Ascending aorta (tissue), 2 donors: ENCODE results near the gene AIG1. TPM values are rescaled to one million over a fixed set of nuclear protein-coding genes. Genes with fewer than 3 reads are reported as not detected.
"Not testable (repeated sequence)": the region's sequence is repeated elsewhere in the genome, so short reads cannot be mapped to it uniquely, and the experiment has no call there.

Experiments used
- DNase-seq, 2 donors: peaks; one replicate each; pipeline ENCODE4 v3.0.0-alpha.2; 2019; ENCODE audit warnings: low spot score in 2 of 2
- H3K27ac ChIP-seq, 2 donors: fragments of 200-600 bp; sonication (generic); one replicate each; pipeline ENCODE4 v1.5.1; 2016 to 2017; ENCODE audit warnings: mild to moderate bottlenecking in 1 of 2
- H3K27me3 ChIP-seq: fragments of 200-600 bp; sonication (generic); one replicate; pipeline ENCODE4 v1.5.1; 2017
- H3K36me3 ChIP-seq, 2 donors: fragments of 200-600 bp; sonication (generic); one replicate each; pipeline ENCODE4 v1.5.1; 2016
- H3K4me1 ChIP-seq, 2 donors: fragments of 200-600 bp; sonication (generic); one replicate each; pipeline ENCODE4 v1.5.1; 2016 to 2017; ENCODE audit warnings: mild to moderate bottlenecking in 1 of 2
- H3K4me3 ChIP-seq, 2 donors: fragments of 200-600 bp; sonication (generic); one replicate each; pipeline ENCODE4 v1.5.1; 2016 to 2017; ENCODE audit warnings: mild to moderate bottlenecking in 1 of 2
- H3K9me3 ChIP-seq, 2 donors: fragments of 200-600 bp; sonication (generic); one replicate each; pipeline ENCODE4 v1.5.1; 2016
- intact Hi-C: fragments of 100-400 bp; cut with DNase I; formaldehyde crosslinking; loops from one replicate; pipeline ENCODE4 v1.15.1; 2023
- total RNA-seq: library from RNA; depleted of rRNA; stranded (reverse); fragments of >200 nt; gene quantifications from one replicate; pipeline ENCODE4 v1.1.0, GENCODE V29; 2016
- TF ChIP-seq, protein P1 (sequence below), 3 experiments: fragments of 200-600 bp in 2 of 3; fragments of 450-650 bp in 1 of 3; sonication (generic) in 2 of 3; IDR thresholded peaks; one replicate each; pipeline ENCODE4 v1.5.1; 2016 to 2019; ENCODE audit warnings: antibody characterized with exemption in 3 of 3, mild to moderate bottlenecking in 1 of 3, moderate library complexity in 1 of 3

Gene AIG1
- total RNA-seq, 1 donor from 2014 or later, result 5.3 TPM

DNA sequence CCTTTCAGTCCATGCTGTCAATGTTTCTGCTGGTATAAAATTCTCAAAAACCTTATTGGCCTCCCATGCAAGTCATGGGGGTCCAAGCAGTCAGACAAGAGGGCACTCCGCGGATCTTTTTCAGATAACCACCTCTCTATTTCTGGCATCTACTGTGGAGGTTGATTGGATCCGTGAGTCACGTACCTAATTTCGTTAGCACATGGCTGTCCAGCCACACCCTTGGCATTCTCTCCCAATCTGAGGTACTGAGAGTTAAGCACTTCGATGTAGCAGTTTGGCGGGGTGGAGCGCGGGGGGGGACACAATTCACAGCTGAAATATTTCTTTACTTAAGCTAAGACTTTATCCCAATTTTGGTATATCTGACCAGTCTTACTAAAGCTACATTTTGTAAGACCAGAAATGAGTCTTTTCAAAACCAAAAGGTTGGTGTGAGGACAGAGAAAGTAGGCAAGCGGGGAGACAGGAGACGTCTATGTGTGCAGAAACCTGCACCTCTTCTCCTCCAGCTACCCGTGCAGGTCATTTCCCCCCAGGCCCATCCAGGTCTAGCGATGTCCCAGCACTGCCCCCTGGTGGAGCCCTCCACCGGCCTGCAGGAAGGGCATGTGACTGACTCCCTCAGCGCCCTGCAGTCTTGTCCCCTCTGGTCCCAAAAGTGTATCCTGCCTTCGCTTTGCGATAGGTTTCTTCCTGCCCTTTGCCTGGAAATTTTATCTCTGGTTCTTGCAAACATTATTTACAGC lies 276.7 kb downstream of the AIG1 start:
- intact Hi-C loops, result no loop called here
- peaks cover 0 to 6% of the 10 kb centered on the region in 2 donors for H3K36me3 ChIP-seq
- no peak overlapping the region for H3K27ac ChIP-seq
- H3K4me3 ChIP-seq, result no peak overlapping the region
- DNase-seq, result no peak
- TF ChIP-seq, protein P1, sequence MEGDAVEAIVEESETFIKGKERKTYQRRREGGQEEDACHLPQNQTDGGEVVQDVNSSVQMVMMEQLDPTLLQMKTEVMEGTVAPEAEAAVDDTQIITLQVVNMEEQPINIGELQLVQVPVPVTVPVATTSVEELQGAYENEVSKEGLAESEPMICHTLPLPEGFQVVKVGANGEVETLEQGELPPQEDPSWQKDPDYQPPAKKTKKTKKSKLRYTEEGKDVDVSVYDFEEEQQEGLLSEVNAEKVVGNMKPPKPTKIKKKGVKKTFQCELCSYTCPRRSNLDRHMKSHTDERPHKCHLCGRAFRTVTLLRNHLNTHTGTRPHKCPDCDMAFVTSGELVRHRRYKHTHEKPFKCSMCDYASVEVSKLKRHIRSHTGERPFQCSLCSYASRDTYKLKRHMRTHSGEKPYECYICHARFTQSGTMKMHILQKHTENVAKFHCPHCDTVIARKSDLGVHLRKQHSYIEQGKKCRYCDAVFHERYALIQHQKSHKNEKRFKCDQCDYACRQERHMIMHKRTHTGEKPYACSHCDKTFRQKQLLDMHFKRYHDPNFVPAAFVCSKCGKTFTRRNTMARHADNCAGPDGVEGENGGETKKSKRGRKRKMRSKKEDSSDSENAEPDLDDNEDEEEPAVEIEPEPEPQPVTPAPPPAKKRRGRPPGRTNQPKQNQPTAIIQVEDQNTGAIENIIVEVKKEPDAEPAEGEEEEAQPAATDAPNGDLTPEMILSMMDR (IDR thresholded peaks at IDR 0.05), result peak in 1 of 3 experiments; percentile 27
- no peaks in the 10 kb centered on the region for H3K9me3 ChIP-seq
- no peaks in the 10 kb centered on the region for H3K27me3 ChIP-seq
- H3K4me1 ChIP-seq, result no peaks in the 10 kb centered on the region

DNA sequence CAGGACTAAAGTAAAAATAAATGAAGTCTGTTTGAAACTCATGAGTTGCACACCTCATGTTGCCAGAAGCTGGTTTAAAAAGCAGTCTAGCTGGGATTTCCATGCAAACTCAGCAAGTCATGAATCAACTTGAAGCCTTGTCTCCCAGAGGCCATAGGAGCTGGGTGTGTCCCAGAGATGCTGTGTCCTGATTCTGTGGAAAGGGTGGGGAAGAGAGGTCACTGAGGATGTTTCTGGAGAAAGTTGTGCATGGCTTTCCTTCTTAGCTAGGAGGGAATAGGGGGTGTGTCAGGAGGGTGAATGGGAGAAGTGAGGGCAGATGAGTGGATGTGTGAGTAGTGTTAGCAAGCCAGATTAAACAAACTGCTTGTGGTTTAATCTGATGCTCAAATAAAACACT lies 278.5 kb downstream of the AIG1 start:
- Histone ChIP-seq H3K36me3 (no peaks in the 10 kb centered on the region), H3K27me3 (no peaks in the 10 kb centered on the region), H3K9me3 (no peaks in the 10 kb centered on the region), H3K4me3 (no peak overlapping the region), H3K27ac (no peak overlapping the region), H3K4me1 (no peaks in the 10 kb centered on the region)
- TF ChIP-seq, protein P1 (IDR thresholded peaks at IDR 0.05), result no peak
- DNase-seq, result no peak
- intact Hi-C loops, result no loop called here

DNA sequence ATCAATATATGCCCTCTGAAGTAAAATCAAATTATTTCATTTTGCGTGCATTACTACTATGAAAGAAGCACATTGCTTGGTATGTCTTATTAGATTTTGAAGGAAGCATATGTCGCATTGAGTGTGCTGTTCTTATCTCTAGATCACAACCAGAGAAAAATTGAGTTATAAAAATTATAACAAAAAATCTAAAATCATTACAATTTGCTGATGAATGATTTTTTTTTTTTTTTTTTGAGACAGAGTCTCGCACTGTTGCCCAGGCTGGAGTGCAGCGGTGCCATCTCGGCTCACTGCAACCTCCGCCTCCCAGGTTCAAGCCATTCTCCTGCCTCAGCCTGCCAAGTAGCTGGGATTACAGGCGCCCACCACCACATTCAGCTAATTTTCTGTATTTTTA lies 284.8 kb downstream of the AIG1 start:
- H3K9me3 ChIP-seq, result peaks cover 0 to 12% of the 10 kb centered on the region in 2 donors
- intact Hi-C loops, result loop anchor here (5.0 kb wide), 1 partner anchor 52 kb away; no protein-coding TSS in a partner anchor
- not testable (repeated sequence) for DNase-seq, H3K27me3 ChIP-seq, H3K36me3 ChIP-seq, H3K4me1 ChIP-seq, H3K4me3 ChIP-seq, H3K27ac ChIP-seq

DNA sequence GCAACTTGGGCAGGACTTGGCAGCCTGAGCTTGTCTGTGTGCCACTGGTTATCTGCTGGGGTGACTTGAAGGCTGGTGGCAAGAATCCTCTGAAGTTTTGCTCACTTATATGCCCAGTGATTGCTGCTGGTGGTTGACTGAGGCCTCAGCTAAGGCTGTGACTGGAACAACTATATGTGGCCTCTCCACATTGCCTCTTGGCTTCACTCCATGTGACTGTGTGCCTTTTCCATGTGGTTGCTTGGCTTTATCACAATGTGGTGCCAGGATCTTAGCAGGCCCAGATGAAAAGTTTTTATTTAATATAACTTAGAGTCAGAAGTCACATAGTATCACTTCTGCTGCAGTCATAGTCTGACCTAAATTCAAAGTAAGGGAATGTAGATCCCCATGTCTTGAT lies 285.3 kb downstream of the AIG1 start:
- Histone ChIP-seq H3K9me3 (peaks cover 0 to 14% of the 10 kb centered on the region in 2 donors), H3K4me1 (no peaks in the 10 kb centered on the region), H3K27me3 (no peaks in the 10 kb centered on the region), H3K4me3 (no peak overlapping the region), H3K27ac (no peak overlapping the region), H3K36me3 (no peaks in the 10 kb centered on the region)
- intact Hi-C loops, result loop anchor here (5.0 kb wide), 1 partner anchor 51 kb away; no protein-coding TSS in a partner anchor
- TF ChIP-seq, protein P1 (IDR thresholded peaks at IDR 0.05), result no peak
- DNase-seq, result no peak

DNA sequence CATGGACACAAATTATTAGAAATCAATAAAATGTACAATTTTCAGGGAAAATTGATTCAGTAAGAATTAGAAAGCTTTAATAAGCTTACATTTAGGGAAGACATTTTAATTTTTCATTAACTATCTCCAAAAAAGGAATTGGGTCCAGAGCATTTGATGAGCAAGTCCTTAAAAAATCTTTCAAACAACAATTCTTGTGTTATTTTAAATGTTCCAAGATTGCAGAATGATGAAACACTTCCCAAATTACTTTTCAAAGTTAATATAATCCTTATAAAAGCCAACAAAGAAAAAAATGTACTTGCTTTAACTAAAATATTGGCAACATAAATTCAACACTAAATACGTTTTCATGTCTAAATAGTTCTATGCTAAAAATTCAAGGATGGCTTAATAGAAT lies 287.8 kb downstream of the AIG1 start:
- no peak for DNase-seq
- Histone ChIP-seq H3K4me3 (no peak overlapping the region), H3K9me3 (peaks cover 0 to 25% of the 10 kb centered on the region in 2 donors), H3K27me3 (no peaks in the 10 kb centered on the region), H3K4me1 (no peaks in the 10 kb centered on the region), H3K27ac (peak overlapping the region; percentile 34 to 36), H3K36me3 (no peaks in the 10 kb centered on the region)
- intact Hi-C loops, result loop anchor here (5.0 kb wide), 1 partner anchor 49 kb away; no protein-coding TSS in a partner anchor
- TF ChIP-seq, protein P1 (IDR thresholded peaks at IDR 0.05), result no peak

DNA sequence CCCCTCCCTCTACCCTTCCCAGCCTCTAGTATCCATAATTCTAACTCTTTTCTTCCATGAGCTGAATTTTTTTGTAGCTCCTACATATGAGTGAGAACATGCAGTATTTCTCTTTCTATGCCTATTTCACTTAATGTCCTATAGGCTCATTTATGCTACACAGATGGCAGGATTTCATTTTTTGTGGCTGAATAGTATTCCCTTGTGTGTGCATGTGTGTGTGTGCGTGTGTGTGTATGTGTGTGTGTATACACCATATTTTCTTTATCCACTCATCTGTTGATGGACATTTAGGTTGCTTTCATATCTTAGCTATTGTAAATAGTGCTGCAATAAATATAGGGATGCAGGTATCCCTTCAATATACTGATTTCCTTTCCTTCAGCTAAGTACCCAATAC lies 288.8 kb downstream of the AIG1 start:
- Histone ChIP-seq H3K4me1 (no peaks in the 10 kb centered on the region), H3K27ac (peak overlapping the region in 1 of 2 donors; percentile 34), H3K4me3 (no peak overlapping the region), H3K27me3 (no peaks in the 10 kb centered on the region), H3K9me3 (peaks cover 0 to 27% of the 10 kb centered on the region in 2 donors), H3K36me3 (no peaks in the 10 kb centered on the region)
- DNase-seq, result no peak
- intact Hi-C loops, result loop anchor here (5.0 kb wide), 1 partner anchor 48 kb away; no protein-coding TSS in a partner anchor
- TF ChIP-seq, protein P1 (IDR thresholded peaks at IDR 0.05), result no peak
